Upper lobe of left lung (tissue), 6 donors: ENCODE data around the gene DLG5. TPM values are rescaled to one million over a fixed set of nuclear protein-coding genes. Genes with fewer than 3 reads are reported as not detected.

Experiments
- ATAC-seq, 2 donors: fragments of 200-7000 bp; cut with Tn5 transposase; one replicate each; pipeline ENCODE4 v1.9.1; 2022; ENCODE audit warnings: mild to moderate bottlenecking in 2 of 2, moderate library complexity in 2 of 2; ENCODE audit not compliant: low FRiP score in 2 of 2
- DNase-seq, 2 donors: peaks; one replicate each; pipeline ENCODE4 v3.0.0-alpha.2; 2019 to 2020
- H3K27ac ChIP-seq, 4 donors: fragments of 200-600 bp; sonication (generic); one replicate each; pipeline ENCODE4 v1.5.1; 2016 to 2019
- H3K27me3 ChIP-seq, 4 donors: fragments of 200-600 bp; sonication (generic); one replicate each; pipeline ENCODE4 v1.5.1; 2017 to 2019
- H3K36me3 ChIP-seq, 4 donors: fragments of 200-600 bp; sonication (generic); one replicate each; pipeline ENCODE4 v1.5.1; 2016 to 2019
- H3K4me1 ChIP-seq, 4 donors: fragments of 200-600 bp; sonication (generic); one replicate each; pipeline ENCODE4 v1.5.1; 2018 to 2019
- H3K4me3 ChIP-seq, 4 donors: fragments of 200-600 bp; sonication (generic); one replicate each; pipeline ENCODE4 v1.5.1; 2017 to 2019; ENCODE audit warnings: mild to moderate bottlenecking in 2 of 4, moderate library complexity in 1 of 4
- H3K9me3 ChIP-seq, 4 donors: fragments of 200-600 bp; sonication (generic); one replicate each; pipeline ENCODE4 v1.5.1; 2018 to 2019
- CTCF ChIP-seq, 6 experiments: fragments of 450-650 bp in 4 of 6; fragments of 200-600 bp in 2 of 6; sonication (generic) in 2 of 6; IDR thresholded peaks; one replicate each; pipeline ENCODE4 v1.5.1; 2016 to 2019; ENCODE audit warnings: antibody characterized with exemption in 6 of 6
- EP300 ChIP-seq, 4 donors: sonication (generic); formaldehyde crosslinking; IDR thresholded peaks; one replicate each; pipeline ENCODE4 v1.5.1; 2017; ENCODE audit warnings: antibody characterized with exemption in 4 of 4, control low read depth in 2 of 4
- POLR2A ChIP-seq, 4 donors: fragments of 450-650 bp; IDR thresholded peaks; one replicate each; pipeline ENCODE4 v1.5.1; 2016 to 2017; ENCODE audit warnings: antibody characterized with exemption in 4 of 4, mild to moderate bottlenecking in 2 of 4
- POLR2AphosphoS5 ChIP-seq, 2 donors: sonication (generic); formaldehyde crosslinking; IDR thresholded peaks; one replicate each; pipeline ENCODE4 v1.5.1; 2017; ENCODE audit warnings: antibody characterized with exemption in 2 of 2
- WGBS, 2 donors: methylation state at CpG; one replicate each; pipeline ENCODE4 v1.1.5; 2017 to 2018; 5-methylcytosine and 5-hydroxymethylcytosine counted together
- total RNA-seq, 6 donors: library from RNA; depleted of rRNA in 4 of 6; stranded (reverse); fragments of >200 nt in 4 of 6; gene quantifications; one replicate each; pipeline versions ENCODE4 v1.1.0 to v1.2.1, GENCODE V29; 2016 to 2021
- donor health status: DM: no; HTN: no; CAD: no; lungs with moderate emphysema.
- donor health status: DM: no; HTN: yes; CAD: no; lungs with severe emphysema.

The DLG5 gene
- total RNA-seq, 6 donors from 2014 or later, result 14.6 to 51.3 (median 23.4) TPM

GRCh38 chr10:77912576-77912975, 14.0 kb downstream of the DLG5 start:
- no peaks in the 10 kb centered on the region for H3K36me3 ChIP-seq
- peaks cover 0 to 23% (median 12%) of the 10 kb centered on the region in 4 donors for H3K4me1 ChIP-seq
- WGBS, 2 donors, result 87 to 93% methylated on average over 2 of the region's 2 CpGs
- no peak overlapping the region for H3K4me3 ChIP-seq
- DNase-seq, result no peak
- H3K27ac ChIP-seq, result no peak overlapping the region
- H3K27me3 ChIP-seq, result no peaks in the 10 kb centered on the region
- TF ChIP-seq POLR2A (IDR thresholded peaks at IDR 0.05), result no peak
- TF ChIP-seq EP300 (IDR thresholded peaks at IDR 0.05), result no peak
- no peak for ATAC-seq
- H3K9me3 ChIP-seq, result no peaks in the 10 kb centered on the region

GRCh38 chr10:77911535-77912123, 14.9 kb downstream of the DLG5 start:
- Histone ChIP-seq H3K9me3 (no peaks in the 10 kb centered on the region), H3K36me3 (no peaks in the 10 kb centered on the region), H3K4me1 (peaks cover 0 to 31% (median 12%) of the 10 kb centered on the region in 4 donors), H3K4me3 (no peak overlapping the region), H3K27me3 (no peaks in the 10 kb centered on the region), H3K27ac (no peak overlapping the region)
- no peak for DNase-seq
- WGBS, 2 donors, result 56 to 72% methylated on average over 7 of the region's 7 CpGs
- no peak for TF ChIP-seq POLR2AphosphoS5 (IDR thresholded peaks at IDR 0.05)
- no peak for ATAC-seq

- Histone ChIP-seq H3K27me3 (no peaks in the 10 kb centered on the region), H3K4me1 (peaks cover 0 to 34% (median 14%) of the 10 kb centered on the region in 4 donors), H3K27ac (peak overlapping the region in 1 of 4 donors; percentile 18), H3K36me3 (no peaks in the 10 kb centered on the region), H3K9me3 (no peaks in the 10 kb centered on the region), H3K4me3 (no peak overlapping the region)
- ATAC-seq, result no peak
- 78 to 96% methylated on average over 8 of the region's 8 CpGs for WGBS, 2 donors
- TF ChIP-seq POLR2AphosphoS5 (IDR thresholded peaks at IDR 0.05) (no peak), CTCF (IDR thresholded peaks at IDR 0.05) (no peak), EP300 (IDR thresholded peaks at IDR 0.05) (no peak), POLR2A (IDR thresholded peaks at IDR 0.05) (no peak)
- DNase-seq, result no peak
Observed at GRCh38 chr10:77910524-77911145, 15.9 kb downstream of the DLG5 start.

- Histone ChIP-seq H3K4me1 (peaks cover 0 to 34% (median 14%) of the 10 kb centered on the region in 4 donors), H3K9me3 (no peaks in the 10 kb centered on the region), H3K4me3 (no peak overlapping the region), H3K27me3 (no peaks in the 10 kb centered on the region), H3K36me3 (no peaks in the 10 kb centered on the region), H3K27ac (peak overlapping the region in 2 of 4 donors; percentile 18 to 40)
- peak in 1 of 2 donors; percentile 39 for ATAC-seq
- TF ChIP-seq POLR2AphosphoS5 (IDR thresholded peaks at IDR 0.05), result no peak
- DNase-seq, result no peak
- 54 to 57% methylated on average over 11 of the region's 11 CpGs for WGBS, 2 donors
Observed at GRCh38 chr10:77909749-77910375, 16.7 kb downstream of the DLG5 start.

GRCh38 chr10:77909021-77909748, 17.4 kb downstream of the DLG5 start:
- Histone ChIP-seq H3K27ac (peak overlapping the region in 2 of 4 donors; percentile 18 to 40), H3K4me1 (peaks cover 0 to 34% (median 14%) of the 10 kb centered on the region in 4 donors), H3K4me3 (no peak overlapping the region), H3K36me3 (no peaks in the 10 kb centered on the region), H3K9me3 (no peaks in the 10 kb centered on the region), H3K27me3 (no peaks in the 10 kb centered on the region)
- no peak for TF ChIP-seq CTCF (IDR thresholded peaks at IDR 0.05)
- no peak for TF ChIP-seq POLR2AphosphoS5 (IDR thresholded peaks at IDR 0.05)
- DNase-seq, result no peak
- ATAC-seq, result no peak
- 76 to 79% methylated on average over 9 of the region's 9 CpGs for WGBS, 2 donors
